ENCODE measurements around the gene ZNF814. TPM values are rescaled to one million over a fixed set of nuclear protein-coding genes. Genes with fewer than 3 reads are reported as not detected.
"Not testable (repeated sequence)": the region's sequence is repeated elsewhere in the genome, so short reads cannot be mapped to it uniquely, and the experiment has no call there.

Gene ZNF814
- 9.9 TPM for polyA plus RNA-seq (2013, experiment 1 of 2; ENCODE audit: insufficient read length)
- 9.6 TPM for polyA plus RNA-seq (2013, experiment 2 of 2; ENCODE audit: insufficient read length)

DNA sequence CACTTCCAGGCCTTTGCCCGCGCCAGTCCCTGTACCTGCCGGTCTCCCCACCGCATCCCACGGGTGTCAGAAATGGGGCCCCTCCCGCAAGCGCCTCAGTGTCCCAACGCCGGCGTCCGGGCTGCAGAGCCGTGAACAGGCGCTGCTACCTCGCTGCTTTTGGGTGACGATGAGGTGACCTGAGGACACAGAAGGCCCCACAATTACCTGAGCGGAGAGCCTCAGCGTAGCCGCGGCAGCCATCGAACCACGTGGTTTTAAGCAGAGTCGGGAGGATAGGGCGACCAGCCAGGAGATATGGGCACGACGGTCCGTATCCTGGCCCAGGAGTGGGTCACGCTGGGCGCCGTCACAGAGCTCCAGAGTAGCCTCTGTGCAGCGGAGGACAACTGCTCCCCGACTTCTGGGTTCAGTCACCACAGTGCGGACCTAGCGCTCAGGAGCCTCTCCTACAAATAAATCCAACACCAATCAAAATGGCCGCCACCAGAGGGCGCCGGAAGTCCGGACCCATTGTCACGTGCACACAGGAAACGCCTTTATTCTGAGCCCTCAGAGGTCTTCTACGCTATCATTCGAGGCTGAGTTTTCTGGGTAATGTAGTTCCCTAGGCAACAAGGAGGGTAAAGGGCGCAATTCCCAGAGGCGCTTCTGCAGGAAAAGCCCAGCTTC lies at the start of gene ZNF814:
Gene ZNF814 (minus strand): TSS at position 478 of the 672 bp plus-strand sequence. CDS start 235 bp downstream, at position 243.
- DNase-seq = peak; percentile 90

DNA sequence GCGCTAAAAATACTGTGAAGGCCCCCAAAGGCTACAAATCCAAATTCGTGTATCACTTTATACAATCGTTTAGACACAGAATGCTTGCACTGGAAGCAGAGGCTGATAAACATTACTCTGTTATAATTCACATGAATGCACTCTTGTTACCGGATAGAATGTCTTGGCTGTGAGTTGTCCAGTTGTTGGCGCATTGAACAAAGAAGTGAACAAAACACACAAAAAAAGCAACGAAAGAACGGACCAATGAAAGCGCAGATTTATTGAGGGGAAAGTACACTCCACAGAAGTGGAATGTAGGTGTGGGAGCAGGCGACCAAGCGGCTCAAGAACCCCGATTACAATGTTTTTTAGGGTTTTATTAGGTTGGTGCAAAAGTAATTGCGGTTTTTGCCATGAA lies 46.9 kb upstream of the ZNF814 start:
- no peak for DNase-seq

GRCh38 chr19:57934820-57935665 lies 46.2 kb upstream of the ZNF814 start, which contains the start of gene ZNF418:
ZNF418 (minus strand) TSS chr19:57935402; CDS start chr19:57933822, 1,580 bp downstream.
- DNase-seq = peak; percentile 91

DNA sequence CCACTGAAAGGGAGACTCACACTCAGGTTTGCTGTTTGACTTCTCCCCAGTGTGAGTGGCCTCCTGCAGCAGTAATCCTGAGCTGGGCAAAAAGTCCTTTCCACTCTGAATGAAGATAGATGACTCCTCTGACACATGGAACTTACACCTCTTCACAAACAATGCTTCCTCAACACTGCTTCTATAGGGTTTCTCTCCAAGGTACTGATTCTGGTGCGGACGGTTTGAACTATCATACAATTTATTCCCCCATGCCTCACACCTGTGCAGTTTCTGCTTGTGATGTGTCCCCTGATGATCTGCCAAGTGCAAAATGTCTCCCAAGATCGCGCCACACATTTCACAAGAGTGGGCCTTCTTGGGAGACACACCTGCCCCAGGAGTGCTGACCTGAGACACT lies 38.8 kb upstream of the ZNF814 start:
- DNase-seq = no peak

GRCh38 chr19:57916168-57916995 lies 27.5 kb upstream of the ZNF814 start, which contains the start of gene ZNF417:
ZNF417 (minus strand) TSS chr19:57916592; CDS start chr19:57916411, 181 bp downstream.
- peak; percentile 98 for DNase-seq

GRCh38 chr19:57914531-57914930 lies 25.7 kb upstream of the ZNF814 start:
- no peak for DNase-seq

- no peak for DNase-seq
Observed at GRCh38 chr19:57907394-57907793, 18.6 kb upstream of the ZNF814 start.

GRCh38 chr19:57905258-57905657 lies 16.4 kb upstream of the ZNF814 start:
- no peak for DNase-seq

DNA sequence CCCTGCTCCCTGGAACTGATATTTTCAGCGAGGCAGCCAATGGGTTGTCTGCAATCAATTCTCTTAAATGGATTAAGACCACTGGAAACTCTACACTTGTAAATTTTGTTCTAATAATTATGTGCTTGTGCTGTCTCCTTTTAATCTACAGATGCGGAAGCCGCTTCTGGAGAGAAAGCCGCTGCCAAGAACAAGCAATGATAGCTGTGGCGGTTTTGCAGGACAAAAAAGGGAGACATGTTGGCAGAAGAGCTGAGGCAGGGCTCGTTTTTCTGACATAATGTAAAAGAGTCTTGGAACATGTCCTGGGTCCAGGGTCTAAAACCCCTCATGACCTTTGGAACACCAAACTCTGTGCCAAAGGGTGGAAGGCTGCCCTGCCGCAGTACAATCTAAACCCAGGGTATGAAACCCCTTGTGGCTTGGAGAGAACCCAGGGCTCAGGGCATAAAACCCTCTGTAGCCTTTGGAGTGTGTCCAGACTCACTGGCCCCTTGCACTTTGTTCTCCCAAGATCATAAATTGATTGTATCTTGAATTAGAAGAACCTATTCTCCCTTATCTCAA lies 14.9 kb upstream of the ZNF814 start:
- no peak for DNase-seq

DNA sequence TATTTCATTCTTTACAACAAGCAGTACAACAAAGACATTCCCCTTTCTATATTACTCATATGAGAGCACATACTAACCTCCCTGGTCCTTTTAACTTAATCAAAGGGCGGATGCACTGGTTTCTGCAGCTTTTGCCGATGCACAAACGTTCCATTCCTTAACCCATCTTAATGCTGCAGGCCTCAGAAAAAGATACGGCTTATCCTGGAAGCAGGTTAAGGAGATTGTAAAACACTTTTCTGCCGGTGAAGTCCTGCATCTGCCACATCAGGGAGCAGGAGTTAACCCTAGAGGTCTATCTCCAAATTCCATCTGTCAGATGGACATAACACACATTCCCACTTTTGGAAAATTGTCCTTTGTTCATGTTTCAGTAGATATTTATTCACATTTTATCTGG lies 11.5 kb upstream of the ZNF814 start:
- DNase-seq = no peak

- peak; percentile 25 for DNase-seq
Observed at GRCh38 chr19:57890706-57891105, 1.9 kb upstream of the ZNF814 start.

GRCh38 chr19:57888107-57888559 lies 704 bp downstream of the ZNF814 start:
- DNase-seq = no peak

DNA sequence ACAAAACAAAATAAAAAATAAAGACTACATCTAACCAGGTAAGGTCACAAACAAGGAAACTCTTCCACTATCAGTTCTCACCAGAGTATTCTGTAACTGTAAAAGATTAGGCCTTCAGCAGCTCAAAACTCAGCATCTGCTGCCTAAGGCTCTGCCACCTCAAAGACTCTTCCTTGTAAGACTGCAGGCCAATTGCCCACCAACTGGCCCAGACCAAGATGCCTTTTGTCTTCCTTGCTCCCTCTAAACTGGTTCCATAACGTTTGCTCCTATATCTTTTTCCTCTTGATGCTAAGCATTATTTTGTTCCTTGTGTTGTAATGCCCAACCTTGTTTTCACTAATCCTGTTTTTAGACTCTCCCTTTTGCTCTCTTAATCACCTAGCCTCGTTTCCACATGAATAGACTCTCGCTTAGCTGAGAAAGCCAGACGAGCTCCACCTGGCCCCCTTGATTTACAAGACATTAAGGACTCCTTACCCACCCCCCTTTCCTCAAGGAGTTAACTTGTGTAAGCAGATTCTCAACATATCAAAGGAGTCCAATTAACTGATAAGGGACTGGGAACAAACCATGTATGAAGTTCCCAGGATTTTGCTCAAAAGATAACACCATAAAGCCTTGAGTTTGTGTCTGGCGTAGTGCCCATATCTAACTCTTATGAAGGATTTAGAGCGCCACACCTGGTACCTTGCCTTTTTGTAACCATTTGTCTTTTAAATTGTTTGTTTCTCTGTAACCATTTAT lies 1.5 kb downstream of the ZNF814 start:
- no peak for DNase-seq

GRCh38 chr19:57886046-57886445 lies 2.8 kb downstream of the ZNF814 start:
- no peak for DNase-seq

DNA sequence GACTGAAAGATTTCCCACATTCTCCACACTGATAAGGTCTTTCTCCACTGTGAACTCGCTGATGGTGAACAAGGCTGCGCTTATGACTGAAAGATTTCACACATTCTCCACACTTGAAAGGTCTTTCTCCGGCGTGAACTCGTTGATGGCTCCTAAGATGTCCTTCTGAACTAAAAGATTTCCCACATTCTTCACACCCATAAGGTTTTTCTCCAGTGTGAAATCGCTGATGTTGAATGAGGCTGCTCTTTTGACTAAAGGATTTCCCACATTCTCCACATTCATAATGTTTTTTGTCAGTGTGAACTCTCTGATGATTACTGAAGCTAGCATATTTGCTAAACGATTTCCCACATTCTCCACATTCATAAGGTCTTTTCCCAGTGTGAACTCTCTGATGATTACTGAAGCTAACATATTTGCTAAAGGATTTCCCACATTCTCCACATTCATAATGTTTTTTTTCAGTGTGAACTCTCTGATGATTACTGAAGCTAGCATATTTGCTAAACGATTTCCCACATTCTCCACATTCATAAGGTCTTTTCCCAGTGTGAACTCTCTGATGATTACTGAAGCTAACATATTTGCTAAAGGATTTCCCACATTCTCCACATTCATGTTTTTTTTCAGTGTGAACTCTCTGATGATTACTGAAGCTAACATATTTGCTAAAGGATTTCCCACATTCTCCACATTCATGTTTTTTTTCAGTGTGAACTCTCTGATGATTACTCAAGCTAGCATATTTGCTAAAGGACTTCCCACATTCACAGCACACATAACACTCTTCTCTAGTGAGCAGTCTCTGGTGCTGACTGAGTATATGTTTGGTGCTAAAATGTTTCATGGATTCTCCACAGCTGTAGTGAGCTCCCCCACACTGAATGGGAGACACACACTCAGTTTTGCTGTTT lies 14.7 kb downstream of the ZNF814 start:
- DNase-seq = not testable (repeated sequence)

DNA sequence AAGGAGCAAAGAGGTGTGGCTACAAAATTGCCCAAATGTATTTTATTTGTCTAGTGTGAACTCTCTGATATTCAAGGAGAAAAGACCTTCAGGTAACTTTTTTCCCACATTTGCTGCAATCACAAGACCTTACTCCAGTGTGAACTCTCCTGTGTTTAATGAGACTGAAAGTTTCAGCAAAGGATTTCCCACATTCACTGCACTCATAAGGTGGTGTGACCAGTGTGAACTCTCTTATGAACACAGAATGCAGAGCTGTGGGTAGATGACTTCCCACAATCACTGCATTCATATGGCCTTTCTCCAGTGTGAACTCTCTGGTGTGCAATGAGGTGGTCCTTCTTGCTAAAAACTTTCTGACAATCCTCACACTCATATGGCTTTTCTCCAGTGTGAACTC lies 16.4 kb downstream of the ZNF814 start:
- DNase-seq = no peak

- no peak for DNase-seq
Observed at GRCh38 chr19:57870225-57870624, 18.6 kb downstream of the ZNF814 start.

- not testable (repeated sequence) for DNase-seq
Observed at GRCh38 chr19:57869655-57870054, 19.2 kb downstream of the ZNF814 start.

- DNase-seq = no peak
Observed at GRCh38 chr19:57867868-57868492, 20.9 kb downstream of the ZNF814 start.

DNA sequence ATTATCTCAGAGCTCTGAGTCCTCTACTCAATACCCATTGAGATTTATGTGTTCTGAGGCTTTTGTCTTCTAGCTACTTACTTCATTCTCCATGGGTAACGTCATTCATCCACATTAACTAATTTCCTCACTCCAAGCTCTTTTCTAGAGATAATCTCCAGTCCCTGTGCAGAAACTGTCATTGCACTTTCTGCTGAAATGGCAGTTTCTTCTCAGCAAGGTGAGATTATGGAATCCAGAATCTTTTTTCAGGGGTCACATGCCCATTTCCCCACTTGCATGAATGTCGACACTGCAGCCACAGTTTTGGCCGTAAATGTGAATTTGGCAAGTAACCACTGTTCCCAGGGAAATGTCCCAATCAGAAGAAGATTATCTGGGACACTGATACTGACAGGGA lies 26.5 kb downstream of the ZNF814 start:
- DNase-seq = not testable (repeated sequence)
